Muscle layer of duodenum (tissue), 2 donors: Measurements from ENCODE around the gene SURF4.
"Not testable (repeated sequence)": the region's sequence is repeated elsewhere in the genome, so short reads cannot be mapped to it uniquely, and the experiment has no call there.

Experiments
- H3K27ac ChIP-seq: one replicate; pipeline ENCODE4 v1.7.0; 2013; ENCODE audit warnings: mild to moderate bottlenecking, low read length
- H3K27me3 ChIP-seq: one replicate; pipeline ENCODE4 v1.7.0; 2013; ENCODE audit warnings: low read depth, mild to moderate bottlenecking, control low read depth, low read length
- H3K36me3 ChIP-seq, 2 donors: one replicate each; pipeline ENCODE4 v1.7.0; 2013; ENCODE audit warnings: low read length in 2 of 2, control low read depth in 1 of 2, mild to moderate bottlenecking in 1 of 2; ENCODE audit not compliant: insufficient read depth in 2 of 2, control insufficient read depth in 1 of 2
- H3K4me1 ChIP-seq, 2 donors: one replicate each; pipeline ENCODE4 v1.7.0; 2013; ENCODE audit warnings: low read length in 2 of 2, mild to moderate bottlenecking in 2 of 2, control low read depth in 1 of 2, moderate library complexity in 1 of 2; ENCODE audit not compliant: insufficient read depth in 2 of 2, control insufficient read depth in 1 of 2
- H3K4me3 ChIP-seq, 2 donors: one replicate each; pipeline ENCODE4 v1.7.0; 2013; ENCODE audit warnings: low read length in 2 of 2, low read depth in 1 of 2, mild to moderate bottlenecking in 1 of 2
- H3K9me3 ChIP-seq, 2 donors: one replicate each; pipeline ENCODE4 v1.7.0; 2013; ENCODE audit warnings: low read length in 2 of 2, control low read depth in 1 of 2, mild to moderate bottlenecking in 1 of 2; ENCODE audit not compliant: control insufficient read depth in 1 of 2
- donor health status: healthy.

Gene SURF4

GRCh38 chr9:133382507-133383141, 6.8 kb upstream of the SURF4 start:
- no peaks in the 10 kb centered on the region for H3K36me3 ChIP-seq
- no peaks in the 10 kb centered on the region for H3K27me3 ChIP-seq
- no peak overlapping the region for H3K4me3 ChIP-seq
- H3K9me3 ChIP-seq, result no peaks in the 10 kb centered on the region
- no peaks in the 10 kb centered on the region for H3K4me1 ChIP-seq
- no peak overlapping the region for H3K27ac ChIP-seq

DNA sequence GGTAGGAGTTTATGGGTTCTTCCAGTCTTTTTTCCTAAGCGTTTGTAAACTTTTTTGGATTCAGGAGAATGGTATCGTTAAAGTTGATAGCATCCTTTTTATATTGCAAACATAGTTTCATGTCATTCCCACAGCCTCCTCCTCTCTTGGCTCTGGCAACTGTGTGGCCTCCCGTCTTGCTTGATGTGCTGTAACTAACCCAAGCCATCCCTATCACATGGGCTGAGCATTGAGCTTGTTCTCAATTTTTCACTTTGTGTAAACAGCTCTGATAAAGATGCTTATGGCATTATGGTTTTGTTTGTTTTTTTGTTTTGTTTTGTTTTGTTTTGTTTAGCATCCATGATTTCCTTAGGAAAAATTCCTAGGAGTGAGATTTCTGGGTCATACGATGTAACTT, 4.9 kb upstream of the SURF4 start:
- no peak overlapping the region for H3K4me3 ChIP-seq
- no peaks in the 10 kb centered on the region for H3K9me3 ChIP-seq
- H3K36me3 ChIP-seq, result peaks cover 0 to under 1% of the 10 kb centered on the region in 2 donors
- peaks cover 0 to 5% of the 10 kb centered on the region in 2 donors for H3K4me1 ChIP-seq
- no peaks in the 10 kb centered on the region for H3K27me3 ChIP-seq
- H3K27ac ChIP-seq, result no peak overlapping the region

- Histone ChIP-seq H3K9me3 (no peaks in the 10 kb centered on the region), H3K4me3 (no peak overlapping the region), H3K27me3 (no peaks in the 10 kb centered on the region), H3K36me3 (peaks cover 0 to 7% of the 10 kb centered on the region in 2 donors), H3K27ac (no peak overlapping the region), H3K4me1 (peaks cover 0 to 5% of the 10 kb centered on the region in 2 donors)
These were observed 3.6 kb upstream of the SURF4 start for GRCh38 chr9:133379153-133380086.

DNA sequence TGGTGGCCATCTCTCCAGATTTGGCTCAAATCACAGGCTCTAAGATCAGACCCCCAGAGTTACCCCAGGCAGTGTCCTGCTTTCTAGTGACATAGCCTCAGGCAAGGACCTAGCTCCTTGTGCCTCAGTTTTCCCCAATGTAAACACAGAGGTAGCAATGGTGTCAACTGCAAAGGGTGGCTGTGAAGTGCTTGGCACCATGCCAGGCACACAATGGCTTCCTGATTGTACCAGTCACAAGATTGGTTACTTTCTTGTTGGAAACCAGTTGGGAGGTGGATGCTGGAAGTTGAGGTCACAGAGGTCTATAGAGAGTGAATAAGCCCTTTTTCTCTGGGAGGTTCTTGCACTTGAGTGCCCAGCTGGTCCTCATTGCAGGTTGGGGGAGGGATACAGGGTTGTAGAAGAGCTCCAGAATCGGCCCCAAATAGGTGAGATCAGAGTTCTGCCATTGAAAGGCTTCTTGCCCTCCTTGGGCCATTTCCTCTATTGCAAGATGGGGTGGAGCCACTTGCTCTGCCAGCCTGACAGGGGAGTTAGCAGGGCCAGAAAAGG, 2.6 kb upstream of the SURF4 start:
- Histone ChIP-seq H3K4me3 (no peak overlapping the region), H3K27me3 (no peaks in the 10 kb centered on the region), H3K36me3 (peaks cover 0 to 7% of the 10 kb centered on the region in 2 donors), H3K27ac (no peak overlapping the region), H3K4me1 (peaks cover 0 to 5% of the 10 kb centered on the region in 2 donors), H3K9me3 (no peaks in the 10 kb centered on the region)

GRCh38 chr9:133377721-133378216, 1.9 kb upstream of the SURF4 start:
- Histone ChIP-seq H3K9me3 (no peaks in the 10 kb centered on the region), H3K36me3 (peaks cover 0 to 10% of the 10 kb centered on the region in 2 donors), H3K27ac (no peak overlapping the region), H3K4me3 (no peak overlapping the region), H3K4me1 (peaks cover under 1 to 12% of the 10 kb centered on the region in 2 donors), H3K27me3 (no peaks in the 10 kb centered on the region)

DNA sequence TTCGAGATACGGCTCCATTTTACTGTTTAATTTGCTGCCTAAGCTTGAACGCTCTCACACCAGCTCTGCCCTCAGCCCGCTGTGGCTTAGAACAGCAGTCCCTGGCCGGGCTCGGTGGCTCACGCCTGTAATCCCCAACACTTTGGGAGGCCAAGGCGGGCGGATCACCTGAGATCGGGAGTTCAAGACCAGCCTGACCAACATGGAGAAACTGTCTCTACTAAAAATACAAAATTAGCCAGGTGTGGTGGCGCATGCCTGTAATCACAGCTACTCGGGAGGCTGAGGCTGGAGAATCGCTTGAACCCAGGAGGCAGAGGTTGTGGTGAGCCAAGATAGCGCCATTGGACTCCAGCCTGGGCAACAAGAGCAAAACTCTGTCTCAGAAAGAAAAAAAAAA, 1.4 kb upstream of the SURF4 start:
- not testable (repeated sequence) for H3K27ac ChIP-seq, H3K9me3 ChIP-seq, H3K27me3 ChIP-seq, H3K4me3 ChIP-seq
- Histone ChIP-seq H3K4me1 (peaks cover 4 to 17% of the 10 kb centered on the region in 2 donors), H3K36me3 (peaks cover 0 to 12% of the 10 kb centered on the region in 2 donors)

GRCh38 chr9:133375116-133375723, 640 bp downstream of the SURF4 start:
- peaks cover 5 to 12% of the 10 kb centered on the region in 2 donors for H3K36me3 ChIP-seq
- peak overlapping the region; percentile 82 for H3K27ac ChIP-seq
- H3K27me3 ChIP-seq, result no peaks in the 10 kb centered on the region
- peaks cover 9 to 34% of the 10 kb centered on the region in 2 donors for H3K4me1 ChIP-seq
- H3K4me3 ChIP-seq, result peak overlapping the region; percentile 91 to 94
- no peaks in the 10 kb centered on the region for H3K9me3 ChIP-seq

DNA sequence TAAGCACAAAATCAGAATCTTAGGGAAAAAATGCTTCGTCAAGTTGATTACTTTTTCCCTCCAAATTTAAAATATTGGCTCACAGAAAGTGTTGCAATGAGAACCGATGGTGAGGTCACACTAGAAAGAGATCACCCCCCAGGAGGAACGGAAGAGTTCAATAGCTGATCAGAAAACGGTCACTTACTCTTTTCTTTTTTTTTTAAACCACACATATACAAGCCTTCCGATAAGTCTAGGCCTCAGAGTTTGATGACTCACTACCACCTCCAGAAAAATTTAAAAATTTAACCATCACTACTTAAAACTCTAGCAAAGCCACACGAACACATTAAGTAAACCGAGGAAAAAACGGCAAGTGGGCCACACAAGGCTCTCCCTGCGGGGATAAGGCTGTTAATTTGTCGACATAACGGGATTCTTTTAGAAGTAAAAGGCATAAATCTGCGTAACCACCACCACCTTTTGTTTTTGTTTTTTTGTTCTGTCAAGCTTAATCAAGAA, 1.2 kb downstream of the SURF4 start:
- peak overlapping the region; percentile 91 to 94 for H3K4me3 ChIP-seq
- peaks cover 10 to 12% of the 10 kb centered on the region in 2 donors for H3K36me3 ChIP-seq
- H3K4me1 ChIP-seq, result peaks cover 13 to 39% of the 10 kb centered on the region in 2 donors

GRCh38 chr9:133372144-133372543, 3.7 kb downstream of the SURF4 start:
- H3K27ac ChIP-seq, result no peak overlapping the region
- H3K4me3 ChIP-seq, result no peak overlapping the region
- H3K9me3 ChIP-seq, result no peaks in the 10 kb centered on the region
- peaks cover 15 to 16% of the 10 kb centered on the region in 2 donors for H3K36me3 ChIP-seq
- H3K27me3 ChIP-seq, result no peaks in the 10 kb centered on the region
- peaks cover 16 to 58% of the 10 kb centered on the region in 2 donors for H3K4me1 ChIP-seq

More for the DNA sequence above, 1.2 kb downstream of the SURF4 start:
- H3K9me3 ChIP-seq, result no peaks in the 10 kb centered on the region
- H3K27ac ChIP-seq, result peak overlapping the region; percentile 82
- H3K27me3 ChIP-seq, result no peaks in the 10 kb centered on the region

DNA sequence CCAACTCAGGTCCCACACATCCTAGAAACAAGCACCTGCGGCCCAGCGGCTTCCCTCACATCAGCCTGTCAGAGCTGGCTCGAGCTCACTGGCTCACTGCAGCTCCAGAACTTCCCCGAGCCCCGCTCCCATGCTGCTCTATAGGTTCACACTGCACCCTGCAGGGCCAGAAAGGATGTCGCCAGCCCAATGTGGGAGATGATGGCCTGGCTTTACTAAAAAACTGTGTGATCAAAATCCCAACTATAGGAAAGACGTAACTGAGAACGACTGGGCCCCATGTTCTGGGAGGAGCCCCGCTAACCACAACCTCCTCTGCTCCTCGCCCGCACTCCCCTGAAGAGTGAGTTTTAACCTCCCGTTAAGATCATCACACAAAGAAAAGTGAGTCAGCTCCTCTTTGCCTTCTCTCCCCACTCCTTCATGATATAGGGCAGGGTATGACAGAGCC, 4.6 kb downstream of the SURF4 start:
- Histone ChIP-seq H3K9me3 (no peaks in the 10 kb centered on the region), H3K27me3 (no peaks in the 10 kb centered on the region), H3K4me1 (peaks cover 16 to 53% of the 10 kb centered on the region in 2 donors), H3K36me3 (peaks cover 23 to 24% of the 10 kb centered on the region in 2 donors), H3K4me3 (no peak overlapping the region), H3K27ac (no peak overlapping the region)
